RWPE1 (cell line): ENCODE data around the gene HOXD10.

Experiments
- CTCF ChIA-PET: fragments of 350-600 bp; sonication (Branson Sonifier 250); formaldehyde crosslinking; extraction: SDS; loops from one replicate; lab custom pipeline; 2021; lab: Yijun Ruan, JAX
- POLR2A ChIA-PET: fragments of 400-600 bp; formaldehyde crosslinking; extraction: SDS; loops from one replicate; lab custom pipeline; 2020; ENCODE audit warnings: antibody characterized with exemption; ENCODE audit not compliant: low non-redundant PET; lab: Yijun Ruan, JAX
- DNase-seq: peaks from one replicate; pipeline ENCODE4 v3.0.0; 2012; ENCODE audit warnings: low spot score
- H3K27ac ChIP-seq: fragments of 450-650 bp; 2 replicates; pipeline ENCODE4 v1.5.1; 2017
- TF ChIP-seq, protein P1 (sequence below): fragments of 450-650 bp; conservative IDR thresholded peaks from 2 replicates; pipeline ENCODE4 v1.5.1; 2017; ENCODE audit warnings: low read depth, mild to moderate bottlenecking

Gene HOXD10

GRCh38 chr2:176150584-176151441 is 34.2 kb downstream of the HOXD10 start:
- ChIA-PET POLR2A (no interaction called here), CTCF (interaction anchor here (0.6 kb wide), 1 partner anchor 1654 kb away, joined by 3 read pairs; no protein-coding TSS in a partner anchor)
- no peak for DNase-seq
- H3K27ac ChIP-seq, result no peak overlapping the region
- TF ChIP-seq, protein P1, sequence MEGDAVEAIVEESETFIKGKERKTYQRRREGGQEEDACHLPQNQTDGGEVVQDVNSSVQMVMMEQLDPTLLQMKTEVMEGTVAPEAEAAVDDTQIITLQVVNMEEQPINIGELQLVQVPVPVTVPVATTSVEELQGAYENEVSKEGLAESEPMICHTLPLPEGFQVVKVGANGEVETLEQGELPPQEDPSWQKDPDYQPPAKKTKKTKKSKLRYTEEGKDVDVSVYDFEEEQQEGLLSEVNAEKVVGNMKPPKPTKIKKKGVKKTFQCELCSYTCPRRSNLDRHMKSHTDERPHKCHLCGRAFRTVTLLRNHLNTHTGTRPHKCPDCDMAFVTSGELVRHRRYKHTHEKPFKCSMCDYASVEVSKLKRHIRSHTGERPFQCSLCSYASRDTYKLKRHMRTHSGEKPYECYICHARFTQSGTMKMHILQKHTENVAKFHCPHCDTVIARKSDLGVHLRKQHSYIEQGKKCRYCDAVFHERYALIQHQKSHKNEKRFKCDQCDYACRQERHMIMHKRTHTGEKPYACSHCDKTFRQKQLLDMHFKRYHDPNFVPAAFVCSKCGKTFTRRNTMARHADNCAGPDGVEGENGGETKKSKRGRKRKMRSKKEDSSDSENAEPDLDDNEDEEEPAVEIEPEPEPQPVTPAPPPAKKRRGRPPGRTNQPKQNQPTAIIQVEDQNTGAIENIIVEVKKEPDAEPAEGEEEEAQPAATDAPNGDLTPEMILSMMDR, result no peak

GRCh38 chr2:176151442-176152287 is 35.1 kb downstream of the HOXD10 start, which contains the start of gene HOXD4:
HOXD4 (plus strand) TSS chr2:176151550; CDS start chr2:176151634, 84 bp downstream.
- no peak for DNase-seq
- TF ChIP-seq, protein P1, result no peak
- POLR2A ChIA-PET, result no interaction called here
- H3K27ac ChIP-seq, result no peak within 1 kb of the TSS
- CTCF ChIA-PET, result interaction anchor here (0.6 kb wide), 1 partner anchor 1655 kb away, joined by 3 read pairs; no protein-coding TSS in a partner anchor

DNA sequence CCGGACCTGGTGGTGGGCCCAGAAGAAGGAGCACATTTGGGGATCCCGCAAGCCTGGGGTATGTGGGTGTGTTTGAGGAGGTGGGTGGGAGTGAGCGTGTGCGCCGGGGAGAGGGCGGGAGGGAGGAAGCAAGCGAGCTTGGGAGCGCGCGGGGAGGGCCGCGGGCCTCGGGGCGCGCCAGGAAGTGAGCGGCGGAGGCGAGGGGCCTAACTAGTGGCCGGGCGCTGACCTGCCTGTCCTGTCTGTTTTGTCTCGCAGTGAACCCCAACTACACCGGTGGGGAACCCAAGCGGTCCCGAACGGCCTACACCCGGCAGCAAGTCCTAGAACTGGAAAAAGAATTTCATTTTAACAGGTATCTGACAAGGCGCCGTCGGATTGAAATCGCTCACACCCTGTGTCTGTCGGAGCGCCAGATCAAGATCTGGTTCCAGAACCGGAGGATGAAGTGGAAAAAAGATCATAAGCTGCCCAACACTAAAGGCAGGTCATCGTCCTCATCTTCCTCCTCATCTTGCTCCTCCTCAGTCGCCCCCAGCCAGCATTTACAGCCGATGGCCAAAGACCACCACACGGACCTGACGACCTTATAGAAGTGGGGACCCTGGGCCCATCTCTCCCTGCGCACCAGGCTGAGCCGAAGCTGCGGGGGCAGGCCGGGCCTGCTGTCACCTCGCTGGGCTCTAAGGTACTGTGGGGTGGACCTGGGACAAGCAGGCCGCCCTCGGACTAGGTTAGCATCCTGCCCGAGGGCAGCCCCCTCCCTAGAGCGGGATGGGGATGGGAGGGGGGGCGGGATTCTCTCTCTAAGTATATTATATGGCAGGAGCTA is 36.0 kb downstream of the HOXD10 start:
- no peak overlapping the region for H3K27ac ChIP-seq
- POLR2A ChIA-PET, result no interaction called here
- TF ChIP-seq, protein P1, result no peak
- no peak for DNase-seq
- CTCF ChIA-PET, result no interaction called here

DNA sequence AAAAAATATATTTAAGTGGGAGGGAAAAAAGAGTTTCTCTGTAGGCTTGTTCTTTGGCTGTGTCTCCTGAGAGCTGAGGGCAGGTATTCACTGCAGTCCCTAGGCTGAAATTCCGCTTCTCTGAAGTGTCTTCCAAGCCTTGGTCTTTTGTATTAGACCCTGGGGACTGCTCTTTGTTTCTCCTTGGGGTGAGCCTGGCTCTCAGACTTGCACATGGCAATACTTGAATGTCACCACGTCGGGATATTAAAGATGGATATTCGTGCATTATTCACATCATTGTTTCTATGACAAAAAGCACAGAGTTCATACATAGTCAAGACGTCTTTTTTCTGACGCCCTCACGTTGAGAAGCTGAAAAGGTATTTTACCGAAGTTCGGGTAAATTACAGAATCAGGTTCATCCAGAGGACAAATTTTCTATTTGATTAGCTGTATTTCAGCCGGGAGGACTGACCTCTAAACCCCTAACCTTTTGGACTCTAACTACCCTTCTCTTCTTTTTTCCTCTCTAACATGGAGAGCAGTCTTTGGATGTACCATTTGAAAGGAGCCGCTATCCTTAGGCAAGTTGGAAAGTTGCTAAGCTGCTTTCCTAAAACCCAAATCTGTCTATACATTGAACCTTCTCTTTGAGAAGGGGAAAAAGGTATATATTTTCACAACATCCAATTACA is 38.1 kb downstream of the HOXD10 start:
- POLR2A ChIA-PET, result no interaction called here
- TF ChIP-seq, protein P1, result no peak

GRCh38 chr2:176155356-176156044 is 38.9 kb downstream of the HOXD10 start:
- DNase-seq, result no peak
- no peak overlapping the region for H3K27ac ChIP-seq
- POLR2A ChIA-PET, result no interaction called here
- TF ChIP-seq, protein P1, result no peak
- CTCF ChIA-PET, result interaction anchor here (0.6 to 2.2 kb wide), 2 partner anchors 15 to 276 kb away, joined by 3 to 7 read pairs; no protein-coding TSS in a partner anchor

More for the DNA sequence above, 38.1 kb downstream of the HOXD10 start:
- H3K27ac ChIP-seq, result no peak overlapping the region
- no peak for DNase-seq
- CTCF ChIA-PET, result interaction anchor here (0.6 to 2.2 kb wide), 4 partner anchors 14 to 276 kb away, joined by 3 to 7 read pairs (median 4); no protein-coding TSS in a partner anchor
